K562 (cell line): Measurements from ENCODE around the gene UTP25. TPM values are rescaled to one million over a fixed set of nuclear protein-coding genes. Genes with fewer than 3 reads are reported as not detected.

Experiments used
- ATAC-seq: fragments of 200-7000 bp; cut with Tn5 transposase; 3 replicates; pipeline ENCODE4 v1.9.1; 2020; ENCODE audit warnings: moderate library complexity
- BruUV-seq: library from RNA; stranded (reverse); fragments of 400-500 nt; replicated peaks from 2 replicates; lab custom pipeline; 2021; lab: Mats Ljungman, UMichigan
- CTCF ChIA-PET: fragments of 300-600 bp; formaldehyde crosslinking; extraction: SDS; loops from one replicate; lab custom pipeline; 2021; ENCODE audit warnings: low intra/inter-chr PET ratio; lab: Yijun Ruan, JAX
- POLR2A ChIA-PET: fragments of 300-600, 350-650 bp; sonication (Branson Sonifier 250); formaldehyde crosslinking; extraction: SDS; loops from one replicate; lab custom pipeline; 2021; ENCODE audit warnings: antibody characterized with exemption, inconsistent platforms; lab: Yijun Ruan, JAX
- DNase-seq, 4 experiments: peaks; one replicate each; pipeline versions ENCODE4 v3.0.0 to v3.0.0-alpha.2; 2011 to 2018; ENCODE audit warnings: low spot score in 3 of 4, mixed read lengths in 3 of 4; ENCODE audit errors: extremely low read depth in 1 of 4
- FAIRE-seq: peaks from 2 replicates; lab custom pipeline; 2011; peaks lifted over from hg19 to GRCh38; lab: Jason Lieb, UNC
- H2AFZ ChIP-seq: 2 replicates; pipeline ENCODE4 v1.6.0; 2011; ENCODE audit warnings: low read depth, low read length, control low read depth, inconsistent platforms
- H3K27ac ChIP-seq: fragments of 200-600 bp; 3 replicates; pipeline ENCODE4 v1.8.0; 2011; ENCODE audit warnings: low read depth, mild to moderate bottlenecking, control low read depth, inconsistent platforms, low read length, moderate library complexity, mixed read lengths; ENCODE audit errors: extremely low read depth
- H3K27me3 ChIP-seq, 2 experiments: fragments of 300-600 bp in 1 of 2; 2 replicates in 1 of 2; 3 replicates in 1 of 2; pipeline versions ENCODE4 v1.6.0 to v1.8.0; 2011; ENCODE audit warnings: inconsistent platforms in 2 of 2, low read length in 2 of 2, mild to moderate bottlenecking in 1 of 2, mixed read lengths in 1 of 2, moderate library complexity in 1 of 2; ENCODE audit not compliant: control insufficient read depth in 2 of 2, insufficient read depth in 2 of 2
- H3K36me3 ChIP-seq: fragments of 300-600 bp; 3 replicates; pipeline ENCODE4 v1.8.0; 2011; ENCODE audit warnings: mild to moderate bottlenecking, low read length, inconsistent platforms; ENCODE audit not compliant: control insufficient read depth, insufficient read depth
- H3K4me1 ChIP-seq, 2 experiments: fragments of 200-600 bp in 1 of 2; replicated peaks in 1 of 2; 2 replicates in 1 of 2; 3 replicates in 1 of 2; pipeline versions ENCODE4 v1.5.1 to v1.8.0; 2011; ENCODE audit warnings: inconsistent platforms in 2 of 2, low read length in 2 of 2, mild to moderate bottlenecking in 1 of 2, mixed read lengths in 1 of 2, moderate library complexity in 1 of 2; ENCODE audit not compliant: control insufficient read depth in 2 of 2, insufficient read depth in 2 of 2
- H3K4me2 ChIP-seq: 2 replicates; pipeline ENCODE4 v1.6.1; 2011; ENCODE audit warnings: low read length, control low read depth, inconsistent platforms, mixed read lengths; ENCODE audit not compliant: insufficient read depth
- H3K4me3 ChIP-seq: fragments of 200-600 bp; sonication (generic), shearing (Covaris generic); 2 replicates; pipeline ENCODE4 v1.5.1; 2016; ENCODE audit warnings: control low read depth, inconsistent platforms
- H3K79me2 ChIP-seq: fragments of 200-600 bp; 3 replicates; pipeline ENCODE4 v1.8.0; 2011; ENCODE audit warnings: low read length, inconsistent platforms; ENCODE audit not compliant: control insufficient read depth, insufficient read depth
- H3K9ac ChIP-seq, 2 experiments: 2 replicates each; pipeline versions ENCODE4 v1.6.0 to v1.6.1; 2011; ENCODE audit warnings: low read depth in 2 of 2, low read length in 2 of 2, control low read depth in 1 of 2, inconsistent platforms in 1 of 2, mild to moderate bottlenecking in 1 of 2, mixed read lengths in 1 of 2; ENCODE audit not compliant: insufficient read depth in 1 of 2
- H3K9me1 ChIP-seq: one replicate; pipeline ENCODE4 v1.6.0; 2011; ENCODE audit warnings: inconsistent platforms, mild to moderate bottlenecking, low read length, moderate library complexity; ENCODE audit not compliant: control insufficient read depth, insufficient read depth
- H3K9me3 ChIP-seq: replicated peaks from 2 replicates; pipeline ENCODE4 v1.5.1; 2011; ENCODE audit warnings: low read depth, low read length, inconsistent platforms; ENCODE audit not compliant: control insufficient read depth, insufficient read depth
- H4K20me1 ChIP-seq: replicated peaks from 2 replicates; pipeline ENCODE4 v1.6.1; 2011; ENCODE audit warnings: low read length, inconsistent platforms, mixed read lengths; ENCODE audit not compliant: control insufficient read depth, insufficient read depth
- ARID2 ChIP-seq: fragments of 450-650 bp; IDR thresholded peaks from 2 replicates; pipeline ENCODE4 v1.6.1; 2017; ENCODE audit warnings: antibody characterized with exemption, mild to moderate bottlenecking
- CC2D1A ChIP-seq: fragments of 450-650 bp; IDR thresholded peaks from 2 replicates; pipeline ENCODE4 v1.6.1; 2017; ENCODE audit warnings: mild to moderate bottlenecking
- CHD4 ChIP-seq: fragments of 200-600 bp; sonication (generic); IDR thresholded peaks from 3 replicates; pipeline ENCODE4 v1.6.1; 2012; ENCODE audit warnings: low read depth, mild to moderate bottlenecking, mixed read lengths, low read length, inconsistent platforms; ENCODE audit not compliant: insufficient read depth, insufficient replicate concordance, poor library complexity, severe bottlenecking
- CREM ChIP-seq: IDR thresholded peaks from 2 replicates; pipeline ENCODE4 v1.6.1; 2014; ENCODE audit warnings: antibody characterized with exemption, low read depth
- IRF2 ChIP-seq: sonication (generic); formaldehyde crosslinking; IDR thresholded peaks from 2 replicates; pipeline ENCODE4 v1.8.1; 2022; ENCODE audit warnings: mild to moderate bottlenecking, missing genetic modification reagents
- NCOR1 ChIP-seq: fragments of 450-650 bp; IDR thresholded peaks from 2 replicates; pipeline ENCODE4 v1.6.1; 2016; ENCODE audit warnings: mild to moderate bottlenecking, moderate library complexity
- NFATC3 ChIP-seq: fragments of 450-650 bp; IDR thresholded peaks from 2 replicates; pipeline ENCODE4 v1.6.1; 2017; ENCODE audit warnings: mild to moderate bottlenecking
- PHF20 ChIP-seq: fragments of 450-650 bp; IDR thresholded peaks from 2 replicates; pipeline ENCODE4 v1.6.1; 2018; ENCODE audit not compliant: partially characterized antibody
- STAG1 ChIP-seq: sonication (generic); formaldehyde crosslinking; IDR thresholded peaks from 2 replicates; pipeline ENCODE4 v1.5.0; 2020; ENCODE audit warnings: missing genetic modification reagents, borderline replicate concordance
- TSHZ1 ChIP-seq: fragments of 250-450 bp; sonication (Bioruptor Pico); IDR thresholded peaks from 2 replicates; pipeline ENCODE4 v1.4.0; 2020; ENCODE audit warnings: mild to moderate bottlenecking, moderate library complexity
- ZNF280B ChIP-seq: fragments of 250-450 bp; sonication (Bioruptor Pico); IDR thresholded peaks from 2 replicates; pipeline ENCODE4 v1.5.1; 2021; ENCODE audit warnings: mild to moderate bottlenecking
- ZNF3 ChIP-seq: fragments of 250-450 bp; sonication (Bioruptor Pico); IDR thresholded peaks from 2 replicates; pipeline ENCODE4 v1.5.0; 2021; ENCODE audit warnings: mild to moderate bottlenecking, moderate library complexity
- ZNF699 ChIP-seq: fragments of 250-450 bp; sonication (Bioruptor Pico); IDR thresholded peaks from 2 replicates; pipeline ENCODE4 v1.8.0; 2021; ENCODE audit warnings: mild to moderate bottlenecking, moderate library complexity; ENCODE audit not compliant: insufficient replicate concordance
- WGBS: fragments of 100-300 bp; shearing (Covaris generic); methylation state at CpG from one replicate; pipeline ENCODE4 v1.1.6; 2016; ENCODE audit warnings: low coverage, mixed read lengths; ENCODE audit not compliant: insufficient coverage; ENCODE audit errors: missing lambda C conversion rate; 5-methylcytosine and 5-hydroxymethylcytosine counted together
- in situ Hi-C: fragments of 300-500 bp; cut with MboI; formaldehyde crosslinking; loops from 4 replicates; pipeline ENCODE4 v1.15.0; 2018; ENCODE audit warnings: inconsistent platforms, mixed read lengths
- intact Hi-C: fragments of 100-400 bp; cut with micrococcal nuclease; formaldehyde crosslinking; loops from 2 replicates; pipeline ENCODE4 v1.14.2; 2022
- polyA plus RNA-seq, 8 experiments: library from polyadenylated mRNA; depleted of rRNA in 4 of 8; stranded (reverse) in 5 of 8; unstranded in 3 of 8; fragments of >200 nt; fragmentation: Nextera tagmentation in 2 of 8; fragmentation: Illumina TruSeq in 1 of 8; extraction: Ambion mirVana in 2 of 8; extraction: Trizol in 1 of 8; gene quantifications; 2 replicates each; pipeline versions ENCODE4 v1.2.1 to v1.2.3, GENCODE V29; 2011 to 2014; ENCODE audit warnings: inconsistent platforms in 1 of 8, missing spikeins in 1 of 8
- total RNA-seq, 7 experiments: library from RNA; depleted of rRNA in 6 of 7; stranded (reverse); fragments of >200 nt in 6 of 7; fragmentation: Illumina TruSeq in 2 of 7; extraction: Trizol in 2 of 7; gene quantifications; 2 replicates each; pipeline versions ENCODE4 v1.2.1 to v1.2.3, GENCODE V29; 2011 to 2021; ENCODE audit warnings: low replicate concordance in 1 of 7

Gene UTP25
- total and polyA plus RNA-seq, 9 of the 15 experiments (the other 6 are each of a cell fraction or from before 2014, with no cell fraction given): 5.7 to 17.6 (median 12.0) TPM

DNA sequence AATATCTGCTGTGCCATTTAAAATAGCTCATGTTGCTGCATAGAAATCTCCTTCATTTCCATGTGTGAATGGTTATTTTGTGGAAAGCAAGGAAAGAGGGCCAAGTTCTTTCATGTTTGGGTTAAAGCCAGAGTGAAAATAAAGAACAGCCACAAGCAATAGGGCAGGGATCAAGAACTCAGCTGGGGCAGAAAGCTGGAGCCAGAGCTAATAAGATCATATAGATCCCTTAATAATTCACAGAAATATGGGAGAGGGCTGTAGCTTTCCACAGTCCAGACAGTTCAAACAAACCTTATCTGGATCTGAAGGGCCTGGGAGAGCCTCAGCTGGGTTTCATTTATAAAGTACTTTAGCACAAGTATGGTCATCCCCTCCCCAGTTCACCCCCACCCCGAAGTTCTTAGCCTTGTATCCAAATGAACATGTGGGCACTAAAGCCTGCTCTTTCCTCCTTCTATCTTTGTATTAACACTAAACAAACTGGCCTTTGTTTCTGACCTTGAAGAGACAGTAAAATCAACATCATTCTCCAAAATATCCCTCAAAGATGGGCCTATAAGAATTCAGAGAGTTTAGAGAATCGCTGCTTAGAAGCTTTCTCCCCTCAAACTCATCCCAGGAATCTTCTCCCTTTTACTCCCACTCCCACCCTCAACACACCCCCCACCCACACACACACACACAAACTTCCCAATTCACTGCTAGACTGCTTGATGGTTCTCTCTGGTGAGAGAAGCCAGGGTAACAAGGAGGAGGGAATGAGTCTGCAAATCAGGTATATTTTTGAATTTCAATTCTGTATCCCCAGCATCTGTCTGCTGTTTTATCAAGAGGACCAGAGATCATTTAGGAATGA lies 41.7 kb downstream of the UTP25 start:
- 0% methylated on average over 2 of the region's 2 CpGs for WGBS
- no peak overlapping the region for H2AFZ ChIP-seq
- H3K4me2 ChIP-seq: no peak overlapping the region
- no peaks in the 10 kb centered on the region for H3K79me2 ChIP-seq
- H3K4me1 ChIP-seq: no peaks in the 10 kb centered on the region
- H3K9me3 ChIP-seq: no peaks in the 10 kb centered on the region
- H4K20me1 ChIP-seq: no peaks in the 10 kb centered on the region
- in situ Hi-C loops (loop anchor here (25.0 kb wide), 1 partner anchor 1268 kb away; the partner anchor contains the start of gene KCNH1), intact Hi-C loops (no loop called here)
- H3K9me1 ChIP-seq: no peaks in the 10 kb centered on the region
- H3K9ac ChIP-seq: no peak overlapping the region
- ChIA-PET CTCF (interaction anchor here (0.8 kb wide), 1 partner anchor 120 kb away, joined by 3 read pairs; no protein-coding TSS in a partner anchor), POLR2A (no interaction called here)
- H3K36me3 ChIP-seq: no peaks in the 10 kb centered on the region
- H3K27me3 ChIP-seq: no peaks in the 10 kb centered on the region
- ATAC-seq (no peak), DNase-seq (no peak), FAIRE-seq (no peak)
- BruUV-seq: no TSS peak
- TF ChIP-seq CC2D1A (no peak), ZNF699 (CRISPR knock-in tag) (no peak), TSHZ1 (no peak), CREM (no peak), ZNF3 (no peak), NFATC3 (no peak), ARID2 (no peak), PHF20 (no peak), ZNF280B (CRISPR knock-in tag) (no peak), STAG1 (CRISPR knock-in tag) (no peak), IRF2 (CRISPR knock-in tag) (no peak), NCOR1 (no peak), CHD4 (no peak)
- no peak overlapping the region for H3K4me3 ChIP-seq
- no peak overlapping the region for H3K27ac ChIP-seq
